KOPT-K1 (cell line): Measurements from ENCODE around the gene ATAT1.
"Not testable (repeated sequence)": the region's sequence is repeated elsewhere in the genome, so short reads cannot be mapped to it uniquely, and the experiment has no call there.

ENCODE experiments used
- H3K27ac ChIP-seq: fragments of 200-600 bp; sonication (generic); 2 replicates; pipeline ENCODE4 v1.5.1; 2016; ENCODE audit warnings: antibody characterized with exemption, mild to moderate bottlenecking, low read depth, low read length; ENCODE audit not compliant: poor library complexity, severe bottlenecking
- H3K36me3 ChIP-seq: fragments of 200-600 bp; sonication (generic); 2 replicates; pipeline ENCODE4 v1.5.1; 2017; ENCODE audit warnings: antibody characterized with exemption, mild to moderate bottlenecking, low read length, moderate library complexity; ENCODE audit not compliant: insufficient read depth
- H3K9me3 ChIP-seq: fragments of 200-600 bp; sonication (generic); 2 replicates; pipeline ENCODE4 v1.5.1; 2017; ENCODE audit warnings: antibody characterized with exemption, low read length, mild to moderate bottlenecking; ENCODE audit not compliant: insufficient read depth, poor library complexity, severe bottlenecking

The ATAT1 gene

DNA sequence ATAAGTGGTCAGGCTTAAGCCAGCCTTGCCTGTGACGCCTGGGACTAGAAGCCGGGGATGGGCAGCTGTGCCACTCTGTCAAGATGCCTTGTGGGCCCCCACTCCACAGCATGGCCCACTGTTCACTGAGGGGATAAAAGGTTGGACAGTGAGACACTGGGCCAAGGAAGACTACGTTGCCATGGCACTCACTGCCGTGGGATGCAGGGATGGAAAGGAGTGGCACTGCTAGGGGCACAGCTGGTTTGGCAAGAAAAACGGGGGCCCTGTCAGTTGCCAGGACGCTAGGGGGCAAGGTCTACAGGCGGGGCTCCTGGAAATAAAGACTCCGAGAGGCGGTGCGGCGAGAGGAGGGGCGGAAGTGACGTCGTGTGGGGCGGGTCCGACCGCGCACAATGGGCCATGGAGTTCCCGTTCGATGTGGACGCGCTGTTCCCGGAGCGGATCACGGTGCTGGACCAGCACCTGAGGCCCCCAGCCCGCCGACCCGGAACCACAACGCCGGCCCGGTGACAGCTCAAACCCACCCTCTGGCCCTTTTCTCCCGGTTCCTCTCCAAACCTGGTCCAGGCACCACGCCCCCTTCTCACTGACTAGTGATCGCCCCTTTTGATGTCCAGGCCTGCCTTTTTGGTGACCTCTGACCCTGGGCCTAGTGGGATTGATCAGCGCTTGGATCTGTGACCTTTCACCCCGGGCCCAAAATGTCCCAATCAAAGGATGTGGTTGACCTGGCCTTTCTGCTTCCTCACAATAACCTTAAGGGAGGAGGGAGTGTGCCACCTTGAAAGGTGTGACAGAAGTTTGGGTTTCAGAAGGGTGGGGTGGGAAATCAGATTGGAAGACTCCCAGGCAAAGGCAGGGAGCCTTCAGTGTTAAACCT lies at the start of gene ATAT1:
TSS of gene ATAT1 (plus strand) at position 391 of the 883 bp plus-strand sequence.
- peaks cover 83% of the 10 kb centered on the region for H3K36me3 ChIP-seq
- peak within 1 kb of the TSS; percentile 75 for H3K27ac ChIP-seq
- no peaks in the 10 kb centered on the region for H3K9me3 ChIP-seq

DNA sequence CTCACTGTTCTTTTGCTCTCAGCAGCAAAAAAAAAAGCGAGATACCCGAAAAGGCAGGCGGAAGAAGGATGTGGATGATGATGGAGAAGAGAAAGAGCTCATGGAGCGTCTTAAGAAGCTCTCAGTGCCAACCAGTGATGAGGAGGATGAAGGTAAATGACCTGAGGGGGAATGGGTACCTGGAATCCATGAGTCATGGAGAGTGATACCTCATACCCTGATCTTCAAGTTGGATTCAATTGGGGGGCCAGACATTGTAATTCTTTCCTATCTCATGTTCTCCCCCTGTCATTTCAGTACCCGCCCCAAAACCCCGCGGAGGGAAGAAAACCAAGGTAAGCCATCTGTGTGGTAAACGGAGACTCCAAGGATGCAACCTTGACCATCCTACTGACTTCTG lies 48.6 kb upstream of the ATAT1 start:
- Histone ChIP-seq H3K27ac (no peak overlapping the region), H3K9me3 (no peaks in the 10 kb centered on the region), H3K36me3 (peaks cover 96% of the 10 kb centered on the region)

DNA sequence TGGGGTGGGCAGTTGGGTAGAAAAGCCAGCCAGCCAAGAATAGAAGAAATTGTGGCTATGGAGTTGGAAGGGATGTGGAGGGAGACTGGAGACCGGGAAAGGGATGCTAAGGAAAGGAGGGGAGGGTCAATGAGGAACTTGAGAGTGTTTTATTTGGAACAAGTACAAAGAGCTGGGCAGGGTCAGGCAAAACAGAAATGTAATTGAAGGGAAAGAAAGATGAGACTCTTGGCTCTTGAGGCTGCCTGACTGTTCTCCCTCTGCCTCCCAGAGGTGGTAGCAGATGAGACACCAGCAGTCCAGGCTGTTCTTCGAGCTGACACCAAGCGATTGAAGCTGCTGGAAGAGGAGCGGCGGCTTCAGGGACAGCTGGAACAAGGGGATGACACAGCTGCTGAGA lies 42.8 kb upstream of the ATAT1 start:
- Histone ChIP-seq H3K27ac (no peak overlapping the region), H3K9me3 (no peaks in the 10 kb centered on the region), H3K36me3 (peaks cover 99% of the 10 kb centered on the region)

DNA sequence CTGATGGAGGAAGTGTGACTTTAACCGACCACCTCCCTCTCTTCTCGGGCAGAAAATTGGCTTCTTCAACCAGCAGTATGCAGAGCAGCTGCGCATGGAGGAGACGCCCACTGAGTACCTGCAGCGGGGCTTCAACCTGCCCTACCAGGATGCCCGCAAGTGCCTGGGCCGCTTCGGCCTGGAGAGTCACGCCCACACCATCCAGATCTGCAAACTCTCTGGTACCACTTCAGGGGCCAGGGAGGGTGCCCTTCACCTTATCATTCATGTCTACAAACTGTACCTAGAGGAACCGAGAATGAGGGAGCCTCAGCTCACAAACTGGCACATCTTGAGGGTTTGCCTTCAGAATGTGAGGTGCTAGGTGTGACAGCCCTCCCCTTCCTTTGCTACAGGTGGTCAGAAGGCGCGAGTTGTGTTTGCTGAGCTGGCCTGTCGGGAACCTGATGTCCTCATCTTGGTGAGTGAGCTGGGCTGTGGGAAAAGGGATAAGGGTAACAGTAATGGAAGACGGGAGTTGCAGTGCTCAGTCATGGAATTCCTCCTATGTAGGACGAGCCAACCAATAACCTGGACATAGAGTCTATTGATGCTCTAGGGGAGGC lies 36.8 kb upstream of the ATAT1 start:
- no peak overlapping the region for H3K27ac ChIP-seq
- peaks cover 100% of the 10 kb centered on the region for H3K36me3 ChIP-seq
- H3K9me3 ChIP-seq: no peaks in the 10 kb centered on the region

DNA sequence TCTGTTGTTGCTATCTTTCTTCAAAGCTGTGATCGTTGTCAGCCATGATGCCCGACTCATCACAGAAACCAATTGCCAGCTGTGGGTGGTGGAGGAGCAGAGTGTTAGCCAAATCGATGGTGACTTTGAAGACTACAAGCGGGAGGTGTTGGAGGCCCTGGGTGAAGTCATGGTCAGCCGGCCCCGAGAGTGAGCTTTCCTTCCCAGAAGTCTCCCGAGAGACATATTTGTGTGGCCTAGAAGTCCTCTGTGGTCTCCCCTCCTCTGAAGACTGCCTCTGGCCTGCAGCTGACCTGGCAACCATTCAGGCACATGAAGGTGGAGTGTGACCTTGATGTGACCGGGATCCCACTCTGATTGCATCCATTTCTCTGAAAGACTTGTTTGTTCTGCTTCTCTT lies 36.2 kb upstream of the ATAT1 start:
- H3K36me3 ChIP-seq: peaks cover 100% of the 10 kb centered on the region
- H3K27ac ChIP-seq: no peak overlapping the region
- no peaks in the 10 kb centered on the region for H3K9me3 ChIP-seq

DNA sequence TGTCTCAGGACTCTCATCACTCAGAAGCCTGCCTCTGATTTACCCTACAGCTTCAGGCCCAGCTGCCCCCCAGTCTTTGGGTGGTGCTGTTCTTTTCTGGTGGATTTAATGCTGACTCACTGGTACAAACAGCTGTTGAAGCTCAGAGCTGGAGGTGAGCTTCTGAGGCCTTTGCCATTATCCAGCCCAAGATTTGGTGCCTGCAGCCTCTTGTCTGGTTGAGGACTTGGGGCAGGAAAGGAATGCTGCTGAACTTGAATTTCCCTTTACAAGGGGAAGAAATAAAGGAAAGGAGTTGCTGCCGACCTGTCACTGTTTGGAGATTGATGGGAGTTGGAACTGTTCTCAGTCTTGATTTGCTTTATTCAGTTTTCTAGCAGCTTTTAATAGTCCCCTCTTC lies 35.7 kb upstream of the ATAT1 start:
- peaks cover 99% of the 10 kb centered on the region for H3K36me3 ChIP-seq
- H3K9me3 ChIP-seq: no peaks in the 10 kb centered on the region
- no peak overlapping the region for H3K27ac ChIP-seq

GRCh38 chr6:30592287-30592686 lies 34.4 kb upstream of the ATAT1 start:
- Histone ChIP-seq H3K9me3 (no peaks in the 10 kb centered on the region), H3K27ac (no peak overlapping the region), H3K36me3 (peaks cover 92% of the 10 kb centered on the region)

- Histone ChIP-seq H3K27ac (peak overlapping the region; percentile 94), H3K36me3 (peaks cover 91% of the 10 kb centered on the region)
- H3K9me3 ChIP-seq: not testable (repeated sequence)
Observed at GRCh38 chr6:30597315-30598144, 29.1 kb upstream of the ATAT1 start.

GRCh38 chr6:30598912-30599624 lies 27.6 kb upstream of the ATAT1 start:
- peaks cover 91% of the 10 kb centered on the region for H3K36me3 ChIP-seq
- H3K9me3 ChIP-seq: no peaks in the 10 kb centered on the region
- peak overlapping the region; percentile 94 for H3K27ac ChIP-seq

- Histone ChIP-seq H3K9me3 (no peaks in the 10 kb centered on the region), H3K36me3 (peaks cover 91% of the 10 kb centered on the region), H3K27ac (peak overlapping the region; percentile 94)
Observed at GRCh38 chr6:30599625-30600324, 26.9 kb upstream of the ATAT1 start.

DNA sequence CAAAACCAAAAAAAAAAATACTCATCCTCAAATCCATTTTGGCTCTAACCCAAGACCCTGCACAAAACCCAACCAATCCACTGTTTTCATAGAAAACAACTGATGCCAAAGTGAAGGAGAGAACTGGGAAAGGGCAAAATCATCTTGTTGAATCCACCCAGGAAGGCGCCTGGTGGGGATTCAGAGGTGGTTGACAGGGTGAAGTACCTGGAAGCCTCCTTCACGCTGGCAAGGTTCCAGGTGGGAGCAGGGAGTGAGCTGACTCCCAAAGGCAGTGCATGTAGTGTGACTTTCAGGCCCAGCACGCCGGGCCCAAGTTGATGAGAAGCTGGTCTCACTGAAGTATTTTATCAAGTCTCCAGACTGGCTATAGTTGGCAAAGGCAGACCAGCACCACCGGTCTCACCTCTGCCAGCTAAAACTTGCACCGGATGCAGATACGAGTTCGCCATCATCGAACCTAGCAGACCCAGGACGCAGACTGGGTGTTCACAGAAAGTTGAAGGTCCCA lies 26.2 kb upstream of the ATAT1 start:
- Histone ChIP-seq H3K27ac (peak overlapping the region; percentile 94), H3K9me3 (no peaks in the 10 kb centered on the region), H3K36me3 (peaks cover 91% of the 10 kb centered on the region)

DNA sequence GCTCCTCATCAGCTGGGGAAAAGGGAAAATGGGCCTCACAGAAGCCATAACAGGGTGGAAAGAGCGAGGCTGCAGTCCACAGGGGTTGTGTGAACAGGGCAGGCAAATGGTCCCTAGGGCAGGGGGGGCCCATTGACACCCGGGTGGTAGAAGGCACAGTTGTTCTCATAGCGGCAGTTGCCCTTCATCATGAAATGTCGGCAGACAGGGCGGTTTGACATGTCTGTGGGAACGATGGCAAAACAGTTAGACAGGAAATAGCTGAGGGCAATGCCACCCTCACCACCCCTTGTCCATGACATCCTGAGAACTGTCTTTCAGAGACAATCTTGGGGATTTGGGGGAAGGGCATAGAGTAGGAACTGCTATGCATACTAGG lies 25.2 kb upstream of the ATAT1 start:
- H3K27ac ChIP-seq: peak overlapping the region; percentile 94
- peaks cover 96% of the 10 kb centered on the region for H3K36me3 ChIP-seq
- H3K9me3 ChIP-seq: no peaks in the 10 kb centered on the region

GRCh38 chr6:30601815-30602641 lies 24.6 kb upstream of the ATAT1 start:
- Histone ChIP-seq H3K27ac (peak overlapping the region; percentile 94), H3K36me3 (peaks cover 99% of the 10 kb centered on the region), H3K9me3 (no peaks in the 10 kb centered on the region)
